NCI-H2171 (cell line): ENCODE results near the gene GJA4.
A peak's percentile ranks its signal among the peaks of the same experiment; 100 is the strongest.

Experiments used
- DNase-seq: peaks from one replicate; lab custom pipeline; 2025; lab: John Stamatoyannopoulos, UW

The GJA4 gene

GRCh38 chr1:34792868-34793727 is at the start of gene GJA4:
GJA4 (plus strand) TSS chr1:34792999; CDS start chr1:34794214, 1,215 bp downstream.
- DNase-seq = no peak

- DNase-seq = no peak
Observed at GRCh38 chr1:34743775-34744174, 49.0 kb upstream of the GJA4 start.

GRCh38 chr1:34744851-34745250 is 47.9 kb upstream of the GJA4 start:
- no peak for DNase-seq

DNA sequence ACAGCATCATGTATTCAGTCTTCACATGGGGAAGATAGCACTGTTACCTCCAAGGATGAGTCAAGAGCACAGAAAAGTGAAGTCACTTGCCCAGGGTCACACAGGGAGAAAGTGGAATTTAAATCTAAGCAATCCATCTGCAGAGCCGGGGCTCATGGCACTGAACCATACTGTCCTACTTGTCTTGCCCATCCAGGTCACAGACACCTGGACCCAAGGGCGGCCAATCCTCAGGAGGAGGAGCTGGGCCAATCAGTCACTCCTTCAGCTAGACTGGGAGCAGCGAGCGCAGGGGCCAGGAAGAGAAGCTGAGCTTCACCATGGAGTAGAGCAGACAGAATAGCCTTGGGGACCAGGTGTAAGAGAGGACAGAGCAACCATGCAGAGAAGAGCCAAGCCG is 47.1 kb upstream of the GJA4 start:
- DNase-seq = no peak

GRCh38 chr1:34746101-34746500 is 46.7 kb upstream of the GJA4 start:
- DNase-seq = no peak

- DNase-seq = no peak
Observed at GRCh38 chr1:34746785-34747637, 45.8 kb upstream of the GJA4 start.

GRCh38 chr1:34747638-34747941 is 45.2 kb upstream of the GJA4 start:
- no peak for DNase-seq

GRCh38 chr1:34749992-34750391 is 42.8 kb upstream of the GJA4 start:
- DNase-seq = no peak

GRCh38 chr1:34750610-34751009 is 42.2 kb upstream of the GJA4 start:
- DNase-seq = no peak

- no peak for DNase-seq
Observed at GRCh38 chr1:34753163-34753562, 39.6 kb upstream of the GJA4 start.

DNA sequence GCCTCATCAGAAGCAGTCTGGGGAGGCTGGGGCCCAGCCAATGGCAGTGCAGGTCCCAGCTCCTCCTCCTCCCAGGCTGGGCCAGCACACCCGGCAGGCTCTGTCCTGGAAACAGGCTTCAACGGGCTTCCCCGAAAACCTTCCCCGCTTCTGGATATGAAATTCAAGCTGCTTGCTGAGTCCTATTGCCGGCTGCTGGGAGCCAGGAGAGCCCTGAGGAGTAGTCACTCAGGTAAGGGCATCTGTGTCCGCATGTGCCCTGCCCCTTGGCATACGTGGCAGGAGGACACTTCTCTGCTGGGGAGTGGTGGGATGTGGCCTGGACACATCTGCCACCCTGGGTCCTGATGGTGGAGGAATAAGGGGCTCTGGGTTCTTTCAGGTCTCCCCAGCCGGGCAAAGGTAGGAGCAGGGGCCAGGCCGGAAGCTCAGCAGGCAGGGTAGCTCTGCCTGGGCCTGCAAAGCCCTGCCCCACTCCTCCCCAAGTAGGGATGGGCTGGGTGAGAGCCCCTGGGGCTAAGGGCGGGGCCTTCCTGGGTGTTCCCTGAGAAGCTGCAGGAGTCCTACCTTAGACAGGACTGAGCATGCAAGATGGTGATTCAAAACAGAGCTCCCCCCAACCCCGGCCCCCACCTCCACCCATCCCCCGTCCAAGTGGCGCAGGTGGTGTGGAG is 37.7 kb upstream of the GJA4 start, which contains the start of gene GJB5:
GJB5 (plus strand) TSS at position 84 of the 674 bp plus-strand sequence. CDS start 2,284 bp downstream, outside the sequence.
- DNase-seq = peak; percentile 49

GRCh38 chr1:34755961-34756360 is 36.8 kb upstream of the GJA4 start:
- DNase-seq = no peak

- DNase-seq = no peak
Observed at GRCh38 chr1:34757386-34757785, 35.4 kb upstream of the GJA4 start.

GRCh38 chr1:34758751-34759150 is 34.0 kb upstream of the GJA4 start:
- DNase-seq = no peak

- DNase-seq = no peak
Observed at GRCh38 chr1:34759503-34760357, 33.1 kb upstream of the GJA4 start, which contains the start of gene GJB4. GJB4 (plus strand) TSS chr1:34759740; CDS start chr1:34761255, 1,515 bp downstream.

GRCh38 chr1:34761176-34761761 is 31.5 kb upstream of the GJA4 start:
- no peak for DNase-seq

- no peak for DNase-seq
Observed at GRCh38 chr1:34761776-34762307, 31.0 kb upstream of the GJA4 start.

GRCh38 chr1:34762474-34763141 is 30.2 kb upstream of the GJA4 start:
- DNase-seq = no peak

DNA sequence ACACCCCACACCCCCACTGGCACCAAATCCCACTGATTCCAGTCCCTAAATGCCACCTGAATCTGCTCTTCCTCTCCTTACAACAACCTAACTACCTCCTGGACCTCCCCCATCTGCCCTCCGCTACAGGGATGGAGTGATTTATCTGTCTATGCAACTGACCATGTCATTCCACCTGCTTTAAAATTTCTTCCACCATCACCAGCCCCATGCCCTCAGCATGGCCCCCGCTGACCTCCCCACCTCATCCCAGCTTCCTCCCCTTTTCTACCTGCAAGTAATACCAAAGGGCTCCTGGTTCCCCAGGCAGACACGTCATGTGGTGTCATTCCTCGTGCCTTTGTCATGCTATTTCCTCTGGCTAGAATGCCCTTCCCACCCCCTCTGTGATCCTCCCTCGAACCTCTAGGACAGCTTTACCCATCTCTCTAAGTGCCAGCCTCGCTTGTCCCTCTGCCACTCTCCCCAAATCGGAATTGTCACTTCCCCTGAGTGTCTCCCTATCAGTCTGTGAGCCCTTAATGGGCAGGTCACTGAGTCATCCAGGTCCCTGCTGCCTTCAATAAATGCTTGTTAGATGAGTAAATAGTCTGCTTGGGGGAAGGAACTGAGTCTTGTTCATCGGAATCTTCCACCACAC is 29.5 kb upstream of the GJA4 start:
- no peak for DNase-seq

DNA sequence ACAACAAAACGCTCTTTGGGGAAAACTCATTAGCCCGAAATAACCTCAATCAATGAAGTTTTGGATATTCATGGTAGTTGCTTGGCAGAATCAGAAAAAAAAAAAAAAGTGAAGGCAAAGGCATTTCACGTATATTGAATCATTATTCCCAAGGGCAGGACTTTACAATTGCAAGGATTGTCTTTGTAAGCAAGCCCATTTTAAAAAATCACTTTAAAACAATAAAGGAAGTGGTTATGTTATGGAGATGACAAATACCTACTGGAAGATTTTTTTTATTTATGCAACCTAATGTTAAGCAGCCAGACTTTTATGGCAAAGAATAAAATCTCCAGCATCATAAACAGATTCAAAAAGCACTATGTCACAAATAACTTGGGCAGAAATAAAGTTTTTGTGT is 23.9 kb upstream of the GJA4 start:
- DNase-seq = no peak
